Cortex of kidney (tissue), 1 donor: ENCODE data around the gene TEX9.
"Not testable (repeated sequence)": the region's sequence is repeated elsewhere in the genome, so short reads cannot be mapped to it uniquely, and the experiment has no call there.

Experiments used
- DNase-seq: peaks from one replicate; lab custom pipeline; 2025; lab: John Stamatoyannopoulos, UW

TEX9 gene

GRCh38 chr15:56365075-56365711 lies at the start of gene TEX9:
TSS of gene TEX9 (plus strand) at chr15:56365426. CDS start at chr15:56365451, 25 bp downstream.
- no peak for DNase-seq

GRCh38 chr15:56316561-56316960 lies 48.7 kb upstream of the TEX9 start:
- DNase-seq: not testable (repeated sequence)

DNA sequence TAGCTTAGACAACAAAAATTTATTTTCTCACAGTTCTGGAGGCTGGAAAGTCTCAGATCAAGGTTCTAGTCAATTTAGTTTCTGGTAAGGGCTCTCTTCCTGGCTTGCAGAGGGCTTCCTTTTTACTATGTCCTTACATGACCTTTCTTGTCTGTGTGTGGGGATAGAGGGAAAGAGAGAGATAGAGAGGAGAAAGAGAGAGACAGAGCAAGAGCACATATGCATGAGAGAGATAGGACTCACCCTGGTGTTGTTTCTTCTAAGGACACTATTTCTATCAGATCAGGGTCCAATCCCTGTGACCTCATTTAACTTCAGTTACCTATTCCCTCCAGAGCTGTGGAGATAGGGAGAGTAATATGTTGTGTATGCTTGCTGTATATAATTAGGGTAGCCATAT lies 44.9 kb upstream of the TEX9 start:
- DNase-seq: no peak

DNA sequence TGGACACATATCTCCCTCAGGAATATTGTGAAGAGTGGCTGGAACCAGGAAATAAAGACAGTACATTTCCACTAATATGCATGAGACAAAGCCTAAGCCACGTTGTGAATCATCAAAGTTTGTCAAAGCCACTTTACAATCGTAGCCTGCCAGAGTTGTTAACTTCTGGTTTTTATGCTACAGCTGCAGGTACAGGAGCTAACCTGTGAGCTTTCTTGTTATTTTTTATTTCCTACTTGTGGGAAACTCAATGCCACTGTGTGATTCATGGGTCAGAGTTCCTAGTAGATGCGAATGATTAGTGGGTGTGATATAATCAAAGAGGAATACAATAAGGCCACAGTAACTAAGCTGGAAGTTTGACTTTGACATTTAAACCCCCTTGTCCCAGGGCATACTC lies 44.4 kb upstream of the TEX9 start:
- DNase-seq: no peak

GRCh38 chr15:56322444-56322843 lies 42.8 kb upstream of the TEX9 start:
- DNase-seq: no peak

DNA sequence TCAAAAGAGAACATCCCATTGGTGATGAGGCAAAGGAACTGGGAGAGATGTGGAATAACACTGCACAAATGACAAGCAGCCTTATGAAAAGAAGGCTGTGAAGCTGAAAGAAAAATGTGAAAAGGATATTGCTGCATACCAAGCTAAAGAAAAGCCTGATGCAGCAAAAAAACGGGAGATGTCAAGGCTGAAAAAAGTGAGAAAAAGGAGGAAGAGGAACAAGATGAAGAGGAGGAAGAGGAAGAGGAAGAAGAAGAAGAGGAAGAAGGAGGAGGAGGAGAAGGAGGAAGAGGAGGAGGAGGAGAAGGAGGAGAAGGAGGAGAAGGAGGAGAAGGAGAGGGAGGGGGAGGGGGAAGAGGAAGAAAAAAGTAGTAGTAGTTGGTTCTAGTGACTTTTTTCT lies 41.8 kb upstream of the TEX9 start:
- DNase-seq: no peak

DNA sequence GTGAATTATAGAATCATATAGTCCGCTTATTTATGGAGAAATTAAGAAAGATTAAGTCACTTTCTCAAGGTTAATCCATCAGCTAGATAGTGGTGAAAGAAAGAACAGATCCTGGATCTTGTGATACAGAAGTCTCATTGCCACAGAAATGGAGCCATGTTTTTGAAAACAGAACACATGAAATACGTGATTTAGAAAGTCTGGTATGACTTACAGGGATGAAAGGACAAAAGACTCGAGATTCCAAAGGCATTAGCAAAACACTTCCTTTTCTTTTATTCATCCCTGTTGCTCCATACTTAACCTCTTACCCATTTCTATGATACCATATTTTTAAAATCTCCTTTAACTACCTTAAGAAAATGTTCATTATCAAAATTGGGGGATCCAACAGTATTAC lies 40.0 kb upstream of the TEX9 start:
- DNase-seq: no peak

DNA sequence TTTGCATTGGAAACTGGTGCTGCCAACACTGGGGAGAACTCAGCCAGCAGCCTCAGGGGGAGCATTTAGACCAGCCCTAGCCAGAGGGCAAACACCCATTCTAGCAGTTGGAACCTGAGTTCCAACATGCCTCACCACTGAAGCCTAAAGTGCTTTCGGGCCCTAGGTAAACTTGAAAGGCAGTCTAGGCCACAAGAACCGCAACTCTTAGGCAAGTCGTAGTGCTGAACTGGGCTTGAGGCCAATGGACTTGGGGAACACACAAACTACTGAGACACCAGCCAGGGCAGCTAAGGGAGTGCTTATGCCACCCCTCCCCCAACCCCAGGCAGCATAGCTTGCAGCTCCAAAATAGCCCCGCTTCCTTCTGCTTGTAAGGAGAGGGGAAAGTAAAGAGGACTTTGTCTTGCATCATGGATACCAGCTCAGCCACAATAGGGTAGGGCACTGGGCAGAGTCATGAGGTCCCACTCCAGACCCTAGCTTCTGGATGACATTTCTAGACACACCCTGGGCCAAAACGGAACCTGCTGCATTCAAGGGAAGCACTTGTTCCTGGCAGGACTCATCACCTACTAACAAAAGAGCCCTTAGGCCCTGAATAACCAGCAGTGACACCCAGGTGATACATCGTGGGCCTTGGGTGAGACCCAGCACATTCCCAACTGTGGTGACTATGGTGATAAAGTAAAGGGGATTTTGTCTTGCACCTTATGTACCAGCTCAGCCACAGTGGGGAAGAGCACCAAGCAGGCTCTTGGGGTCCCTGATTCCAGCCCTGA lies 37.3 kb upstream of the TEX9 start:
- no peak for DNase-seq

- DNase-seq: no peak
These were observed 28.0 kb upstream of the TEX9 start for GRCh38 chr15:56337084-56337725.

GRCh38 chr15:56339594-56339993 lies 25.6 kb upstream of the TEX9 start:
- no peak for DNase-seq

DNA sequence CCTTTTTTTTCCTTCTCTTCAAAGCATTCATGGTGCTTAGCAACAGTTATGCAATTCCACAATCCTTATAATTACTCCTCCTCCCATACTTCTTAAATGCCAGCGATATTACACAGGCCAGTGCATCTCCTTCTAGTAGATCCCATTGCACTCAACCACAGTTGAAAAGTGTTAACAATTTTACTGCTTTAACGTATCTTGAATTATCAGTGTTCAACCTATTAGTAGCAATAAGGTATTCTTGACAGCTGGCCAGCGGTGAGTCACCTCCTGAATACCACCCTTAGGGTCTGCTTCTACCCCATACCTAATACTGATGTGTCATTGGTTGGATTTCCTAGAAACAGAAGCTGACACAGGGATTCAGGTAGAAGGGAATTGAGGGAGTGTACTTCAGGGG lies 24.0 kb upstream of the TEX9 start:
- DNase-seq: no peak

DNA sequence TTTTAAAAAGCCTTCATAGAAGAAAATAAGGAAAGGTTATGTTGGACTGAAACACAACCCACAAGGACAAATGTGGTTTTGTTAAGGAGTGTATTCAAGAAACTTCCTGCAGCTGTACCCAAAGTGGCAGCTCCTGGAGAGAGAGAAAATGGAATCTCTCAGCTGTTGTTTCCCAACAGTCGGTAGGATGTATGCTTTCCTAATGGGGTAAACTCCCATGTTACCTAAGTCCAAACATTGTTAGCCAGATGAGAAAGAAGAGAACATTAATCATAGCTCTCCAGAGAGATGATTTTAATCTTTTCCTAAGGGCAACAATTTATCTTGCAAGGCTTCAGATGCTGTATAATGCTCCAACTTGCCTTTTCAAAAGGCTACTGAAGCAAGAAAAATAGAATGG lies 22.6 kb upstream of the TEX9 start:
- DNase-seq: no peak

GRCh38 chr15:56343879-56344278 lies 21.3 kb upstream of the TEX9 start:
- no peak for DNase-seq

GRCh38 chr15:56344336-56344735 lies 20.9 kb upstream of the TEX9 start:
- DNase-seq: no peak

- no peak for DNase-seq
These were observed 18.8 kb upstream of the TEX9 start for GRCh38 chr15:56346414-56346813.

- DNase-seq: no peak
These were observed 15.7 kb upstream of the TEX9 start for GRCh38 chr15:56349554-56349953.

DNA sequence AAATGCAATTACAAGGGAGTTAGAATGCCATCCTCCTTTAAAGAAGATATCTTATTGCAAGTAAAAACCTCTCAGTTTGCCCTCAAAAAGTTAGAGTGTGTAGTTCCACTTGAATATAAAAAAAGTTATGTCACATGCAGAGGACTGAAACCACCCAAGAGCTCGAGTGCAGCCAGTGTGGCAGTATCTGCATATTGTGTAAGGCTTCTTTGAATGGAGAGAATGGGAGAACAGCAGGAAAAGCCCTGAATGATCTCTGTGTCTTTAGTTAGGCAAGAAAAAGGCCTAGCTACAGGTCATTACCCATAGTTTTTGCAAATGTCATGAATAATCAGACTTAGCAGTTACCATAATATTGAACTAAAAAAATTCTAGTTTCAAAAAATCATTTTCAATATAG lies 13.9 kb upstream of the TEX9 start:
- DNase-seq: no peak

DNA sequence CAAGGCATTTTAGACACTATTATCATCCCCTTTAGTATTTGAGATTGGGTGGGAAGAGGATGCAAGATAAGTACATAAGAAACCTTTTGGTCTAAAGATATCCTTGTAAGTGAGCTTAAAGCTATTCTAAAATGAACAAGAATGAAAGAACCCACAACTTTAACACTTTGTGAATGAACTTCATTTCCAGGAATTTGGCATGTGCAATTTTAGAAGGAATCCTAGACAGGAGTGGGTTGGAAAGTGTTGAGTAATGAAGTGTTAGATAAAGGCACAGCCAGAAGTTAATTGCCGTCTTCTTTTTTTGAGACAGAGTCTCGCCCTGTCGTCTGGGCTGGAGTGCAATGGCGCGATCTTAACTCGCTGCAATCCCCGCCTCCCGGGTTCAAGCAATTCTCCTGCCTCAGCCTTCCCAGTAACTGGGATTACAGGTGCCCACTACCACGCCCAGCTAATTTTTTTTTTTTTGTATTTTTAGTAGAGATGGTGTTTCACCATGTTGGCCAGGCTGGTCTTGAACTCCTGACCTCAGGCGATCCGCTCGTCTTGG lies 13.2 kb upstream of the TEX9 start:
- no peak for DNase-seq

GRCh38 chr15:56353119-56353518 lies 12.1 kb upstream of the TEX9 start:
- DNase-seq: no peak

DNA sequence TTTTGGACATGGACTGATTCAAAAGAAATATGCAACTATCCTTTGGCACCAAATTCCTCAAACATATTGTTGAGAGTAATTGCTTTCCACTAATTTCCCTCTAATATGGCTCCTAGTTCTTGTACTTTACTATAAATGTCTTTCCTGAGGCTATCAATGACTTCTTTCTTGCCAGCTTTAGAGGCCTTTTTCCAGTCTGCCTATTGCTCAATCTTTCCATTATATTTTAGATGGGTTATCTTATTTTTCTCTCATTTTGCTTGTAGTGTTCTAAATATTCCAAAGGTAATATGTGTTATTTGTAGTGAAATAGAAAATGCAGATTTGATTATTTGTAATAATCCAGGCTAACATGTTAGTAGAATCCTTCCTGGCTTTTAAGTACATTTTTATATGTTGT lies 11.5 kb upstream of the TEX9 start:
- no peak for DNase-seq

GRCh38 chr15:56356616-56357015 lies 8.6 kb upstream of the TEX9 start:
- DNase-seq: no peak

DNA sequence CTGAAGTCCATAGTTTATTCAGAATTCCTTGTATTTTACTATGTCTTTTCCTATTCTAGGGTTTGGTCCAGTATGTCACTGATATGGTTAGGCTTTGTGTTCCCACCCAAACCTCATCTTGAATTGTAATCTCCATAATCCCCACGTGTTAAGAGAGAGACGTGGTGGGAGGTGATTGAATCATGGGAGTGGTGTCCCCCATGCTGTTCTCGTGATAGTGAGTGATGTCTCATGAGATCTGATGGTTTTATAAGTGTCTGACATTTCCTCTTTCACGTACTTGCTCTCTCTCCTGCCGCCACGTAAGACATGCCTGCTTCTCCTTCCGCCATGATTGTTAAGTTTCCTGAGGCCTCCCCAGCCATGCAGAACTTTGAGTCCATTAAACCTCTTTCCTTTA lies 6.6 kb upstream of the TEX9 start:
- DNase-seq: no peak

DNA sequence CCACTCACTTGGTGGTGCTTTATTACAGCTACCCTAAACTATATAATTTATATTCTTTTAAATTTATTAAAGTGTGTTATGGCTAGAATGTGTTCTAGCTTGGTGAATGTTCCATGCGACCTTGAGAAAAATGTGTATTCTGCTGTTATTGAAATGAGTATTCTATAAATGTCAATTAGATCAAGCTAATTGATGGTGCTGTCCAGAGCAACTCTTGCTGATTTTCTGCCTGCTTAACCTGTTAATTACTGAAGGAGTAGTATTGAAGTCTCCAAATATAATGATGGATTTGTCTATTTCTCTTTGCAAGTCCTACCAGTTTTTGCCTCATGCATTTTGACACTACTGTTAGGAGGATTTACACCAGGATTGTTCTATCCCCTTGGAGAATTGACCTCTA lies 3.2 kb upstream of the TEX9 start:
- no peak for DNase-seq
